SK-N-SH (cell line): Measurements from ENCODE around the gene LCOR. TPM values are rescaled to one million over a fixed set of nuclear protein-coding genes. Genes with fewer than 3 reads are reported as not detected.

Experiments
- CTCF ChIA-PET: fragments of 300-600, 350-600 bp; formaldehyde crosslinking; extraction: SDS; loops from one replicate; lab custom pipeline; 2021; lab: Yijun Ruan, JAX
- POLR2A ChIA-PET: fragments of 350-600 bp; sonication (Branson Sonifier 250); formaldehyde crosslinking; extraction: SDS; loops from one replicate; lab custom pipeline; 2020; ENCODE audit warnings: antibody characterized with exemption, inconsistent platforms; lab: Yijun Ruan, JAX
- DNase-seq: peaks from one replicate; pipeline ENCODE4 v3.0.0; 2012
- H2AFZ ChIP-seq: fragments of 200-600 bp; sonication (generic); 2 replicates; pipeline ENCODE4 v1.8.1; 2016; ENCODE audit warnings: antibody characterized with exemption, mild to moderate bottlenecking, low read depth
- H3F3A ChIP-seq: fragments of 200-600 bp; sonication (generic); replicated peaks from 2 replicates; pipeline ENCODE3; 2016; ENCODE audit warnings: antibody characterized with exemption, mild to moderate bottlenecking; ENCODE audit not compliant: insufficient read depth
- H3K27ac ChIP-seq, 2 experiments: fragments of 200-500 bp in 1 of 2; fragments of 200-600 bp in 1 of 2; sonication (Bioruptor generic) in 1 of 2; sonication (generic), shearing (Covaris generic) in 1 of 2; 2 replicates each; pipeline versions ENCODE4 v1.5.1 to v1.6.1; 2014 to 2016; ENCODE audit warnings: low read depth in 2 of 2, inconsistent platforms in 1 of 2, low read length in 1 of 2, mild to moderate bottlenecking in 1 of 2, mixed read lengths in 1 of 2
- H3K27me3 ChIP-seq: fragments of 200-600 bp; sonication (generic), shearing (Covaris generic); 2 replicates; pipeline ENCODE4 v1.6.1; 2016; ENCODE audit warnings: mixed run types; ENCODE audit not compliant: insufficient read depth
- H3K36me3 ChIP-seq, 2 experiments: fragments of 200-500 bp in 1 of 2; fragments of 200-600 bp in 1 of 2; sonication (Bioruptor generic) in 1 of 2; sonication (generic) in 1 of 2; replicated peaks in 1 of 2; 2 replicates each; pipeline versions ENCODE3 to v1.5.1; 2014 to 2016; ENCODE audit warnings: low read length in 1 of 2, mild to moderate bottlenecking in 1 of 2; ENCODE audit not compliant: insufficient read depth in 2 of 2, control insufficient read depth in 1 of 2
- H3K4me1 ChIP-seq, 2 experiments: fragments of 200-500 bp in 1 of 2; fragments of 200-600 bp in 1 of 2; sonication (Bioruptor generic) in 1 of 2; sonication (generic), shearing (Covaris generic) in 1 of 2; 2 replicates each; pipeline versions ENCODE4 v1.5.1 to v1.6.1; 2014 to 2016; ENCODE audit warnings: low read depth in 1 of 2, low read length in 1 of 2, mixed run types in 1 of 2; ENCODE audit not compliant: insufficient read depth in 2 of 2, control insufficient read depth in 1 of 2
- H3K4me2 ChIP-seq: fragments of 200-600 bp; sonication (generic), shearing (Covaris generic); 2 replicates; pipeline ENCODE4 v1.6.1; 2017; ENCODE audit warnings: mixed run types
- H3K4me3 ChIP-seq, 2 experiments: fragments of 200-500 bp in 1 of 2; fragments of 200-600 bp in 1 of 2; sonication (Bioruptor generic) in 1 of 2; sonication (generic), shearing (Covaris generic) in 1 of 2; 2 replicates each; pipeline versions ENCODE4 v1.5.1 to v1.8.1; 2014 to 2016; ENCODE audit warnings: low read depth in 2 of 2, inconsistent platforms in 1 of 2, low read length in 1 of 2, mild to moderate bottlenecking in 1 of 2, mixed read lengths in 1 of 2, moderate library complexity in 1 of 2
- H3K79me2 ChIP-seq: fragments of 200-600 bp; sonication (generic); 2 replicates; pipeline ENCODE4 v1.8.1; 2017; ENCODE audit warnings: mild to moderate bottlenecking; ENCODE audit not compliant: insufficient read depth
- H3K9ac ChIP-seq: fragments of 200-600 bp; sonication (generic); 2 replicates; pipeline ENCODE4 v1.6.1; 2017; ENCODE audit warnings: mixed run types
- H3K9me2 ChIP-seq: fragments of 200-600 bp; sonication (generic); 2 replicates; pipeline ENCODE4 v1.6.1; 2017; ENCODE audit warnings: mixed run types
- H3K9me3 ChIP-seq: fragments of 200-600 bp; sonication (generic); 2 replicates; pipeline ENCODE4 v1.6.1; 2017; ENCODE audit warnings: mixed run types, mild to moderate bottlenecking, moderate library complexity
- H4K20me1 ChIP-seq: fragments of 200-600 bp; sonication (generic); 2 replicates; pipeline ENCODE4 v1.6.1; 2017; ENCODE audit warnings: mild to moderate bottlenecking, mixed run types; ENCODE audit not compliant: insufficient read depth
- FOSL2 ChIP-seq: IDR thresholded peaks from 2 replicates; pipeline ENCODE4 v1.4.0; 2012; ENCODE audit warnings: low read depth, mild to moderate bottlenecking, moderate library complexity, borderline replicate concordance
- GABPA ChIP-seq: IDR thresholded peaks from 2 replicates; pipeline ENCODE4 v1.4.0; 2012; ENCODE audit warnings: low read depth, mild to moderate bottlenecking
- GATA2 ChIP-seq: sonication (generic); formaldehyde crosslinking; IDR thresholded peaks from 2 replicates; pipeline ENCODE4 v1.5.0; 2020; ENCODE audit warnings: mild to moderate bottlenecking, missing genetic modification reagents
- MEF2A ChIP-seq: IDR thresholded peaks from 2 replicates; pipeline ENCODE4 v1.4.0; 2012; ENCODE audit warnings: low read depth, borderline replicate concordance
- RCOR1 ChIP-seq: fragments of 150-350 bp; IDR thresholded peaks from 2 replicates; pipeline ENCODE4 v1.6.1; 2017; ENCODE audit warnings: antibody characterized with exemption, low read length
- SMC3 ChIP-seq: IDR thresholded peaks from 2 replicates; pipeline ENCODE4 v1.6.1; 2012; ENCODE audit warnings: low read depth, low read length, improper control_type of control experiment
- TAF1 ChIP-seq: IDR thresholded peaks from 2 replicates; pipeline ENCODE4 v1.6.1; 2012; ENCODE audit warnings: low read depth, mild to moderate bottlenecking, low read length, moderate library complexity, borderline replicate concordance
- WGBS: methylation state at CpG from one replicate; pipeline ENCODE4 v1.1.6; 2017; ENCODE audit warnings: low lambda C conversion rate; 5-methylcytosine and 5-hydroxymethylcytosine counted together
- polyA plus RNA-seq, 3 experiments: library from polyadenylated mRNA; depleted of rRNA; stranded (reverse); fragments of >200 nt; gene quantifications; 2 replicates each; pipeline ENCODE4 v1.2.3, GENCODE V29; 2012
- TF ChIP-seq, protein P1 (sequence below): fragments of 200-600 bp; sonication (generic); IDR thresholded peaks from 2 replicates; pipeline ENCODE4 v1.6.1; 2017; ENCODE audit warnings: antibody characterized with exemption, mild to moderate bottlenecking, moderate library complexity
- TF ChIP-seq, protein P2 (sequence below): IDR thresholded peaks from 2 replicates; pipeline ENCODE4 v1.4.0; 2012; ENCODE audit warnings: low read depth, borderline replicate concordance

Gene LCOR
- polyA plus RNA-seq, 1 of the 3 experiments (the other 2 are of a cell fraction): 1.9 TPM

DNA sequence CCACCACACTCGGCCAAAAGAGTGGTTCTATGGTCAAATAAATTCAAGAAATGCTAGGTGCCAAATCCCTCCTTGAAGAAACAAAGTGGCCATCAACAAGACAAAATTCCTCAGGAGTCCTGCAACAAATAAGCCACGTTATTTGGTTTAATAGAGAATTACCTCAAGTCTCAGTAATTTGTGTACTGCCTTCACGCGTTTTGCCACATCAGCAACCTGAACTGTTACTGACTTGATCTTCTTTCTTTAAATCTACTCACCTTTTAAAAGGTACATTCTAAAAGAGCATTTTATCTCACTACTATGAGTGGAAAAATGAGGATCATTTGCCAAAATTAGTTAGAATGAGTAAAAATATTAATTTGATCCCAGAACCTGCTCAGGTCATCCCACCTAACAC is 34.6 kb upstream of the LCOR start:
- Histone ChIP-seq H3K9me3 (no peaks in the 10 kb centered on the region), H3K27me3 (no peaks in the 10 kb centered on the region), H3K9ac (no peak overlapping the region), H4K20me1 (no peaks in the 10 kb centered on the region), H3K4me2 (no peak overlapping the region), H3K79me2 (no peaks in the 10 kb centered on the region), H3F3A (peaks cover 6% of the 10 kb centered on the region), H2AFZ (no peak overlapping the region), H3K9me2 (no peaks in the 10 kb centered on the region), H3K4me1 (no peaks in the 10 kb centered on the region), H3K36me3 (no peaks in the 10 kb centered on the region), H3K27ac (no peak overlapping the region), H3K4me3 (no peak overlapping the region)
- CTCF ChIA-PET: no interaction called here
- 68% methylated on average over 4 of the region's 4 CpGs for WGBS
- TF ChIP-seq TAF1 (no peak), SMC3 (no peak), MEF2A (no peak), FOSL2 (no peak), GATA2 (CRISPR knock-in tag) (no peak), GABPA (no peak), RCOR1 (no peak)
- POLR2A ChIA-PET: no interaction called here
- DNase-seq: no peak

DNA sequence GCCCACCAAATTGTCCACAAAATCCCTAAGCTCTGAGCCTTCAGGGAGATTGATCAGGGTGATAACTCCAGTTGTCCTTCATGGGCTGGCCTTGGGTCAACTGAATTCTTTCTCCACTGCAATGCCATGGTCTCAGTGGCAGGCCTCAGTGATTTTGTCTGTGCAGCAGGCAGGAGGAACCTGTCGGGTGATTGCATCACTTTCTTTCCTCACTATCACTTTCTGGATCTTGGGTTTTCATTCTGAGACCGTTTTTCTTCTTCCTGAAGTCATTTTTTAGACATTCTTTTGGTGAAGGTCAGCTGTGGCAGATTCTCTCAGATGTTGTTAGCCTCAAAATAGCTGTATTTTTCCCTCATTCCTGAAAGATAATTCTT is 28.8 kb upstream of the LCOR start:
- no peaks in the 10 kb centered on the region for H3K9me3 ChIP-seq
- ChIA-PET CTCF (interaction anchor here (1.1 kb wide), 1 partner anchor 408 kb away, joined by 3 read pairs; no protein-coding TSS in a partner anchor), POLR2A (no interaction called here)
- H3K4me1 ChIP-seq: no peaks in the 10 kb centered on the region
- H3K4me3 ChIP-seq: no peak overlapping the region
- DNase-seq: no peak
- no peak overlapping the region for H2AFZ ChIP-seq
- H3K36me3 ChIP-seq: no peaks in the 10 kb centered on the region
- H3K4me2 ChIP-seq: no peak overlapping the region
- H3K27ac ChIP-seq: no peak overlapping the region
- H3K9me2 ChIP-seq: no peaks in the 10 kb centered on the region
- no peak for TF ChIP-seq SMC3
- TF ChIP-seq, protein P1, sequence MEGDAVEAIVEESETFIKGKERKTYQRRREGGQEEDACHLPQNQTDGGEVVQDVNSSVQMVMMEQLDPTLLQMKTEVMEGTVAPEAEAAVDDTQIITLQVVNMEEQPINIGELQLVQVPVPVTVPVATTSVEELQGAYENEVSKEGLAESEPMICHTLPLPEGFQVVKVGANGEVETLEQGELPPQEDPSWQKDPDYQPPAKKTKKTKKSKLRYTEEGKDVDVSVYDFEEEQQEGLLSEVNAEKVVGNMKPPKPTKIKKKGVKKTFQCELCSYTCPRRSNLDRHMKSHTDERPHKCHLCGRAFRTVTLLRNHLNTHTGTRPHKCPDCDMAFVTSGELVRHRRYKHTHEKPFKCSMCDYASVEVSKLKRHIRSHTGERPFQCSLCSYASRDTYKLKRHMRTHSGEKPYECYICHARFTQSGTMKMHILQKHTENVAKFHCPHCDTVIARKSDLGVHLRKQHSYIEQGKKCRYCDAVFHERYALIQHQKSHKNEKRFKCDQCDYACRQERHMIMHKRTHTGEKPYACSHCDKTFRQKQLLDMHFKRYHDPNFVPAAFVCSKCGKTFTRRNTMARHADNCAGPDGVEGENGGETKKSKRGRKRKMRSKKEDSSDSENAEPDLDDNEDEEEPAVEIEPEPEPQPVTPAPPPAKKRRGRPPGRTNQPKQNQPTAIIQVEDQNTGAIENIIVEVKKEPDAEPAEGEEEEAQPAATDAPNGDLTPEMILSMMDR: no peak
- TF ChIP-seq, protein P2, sequence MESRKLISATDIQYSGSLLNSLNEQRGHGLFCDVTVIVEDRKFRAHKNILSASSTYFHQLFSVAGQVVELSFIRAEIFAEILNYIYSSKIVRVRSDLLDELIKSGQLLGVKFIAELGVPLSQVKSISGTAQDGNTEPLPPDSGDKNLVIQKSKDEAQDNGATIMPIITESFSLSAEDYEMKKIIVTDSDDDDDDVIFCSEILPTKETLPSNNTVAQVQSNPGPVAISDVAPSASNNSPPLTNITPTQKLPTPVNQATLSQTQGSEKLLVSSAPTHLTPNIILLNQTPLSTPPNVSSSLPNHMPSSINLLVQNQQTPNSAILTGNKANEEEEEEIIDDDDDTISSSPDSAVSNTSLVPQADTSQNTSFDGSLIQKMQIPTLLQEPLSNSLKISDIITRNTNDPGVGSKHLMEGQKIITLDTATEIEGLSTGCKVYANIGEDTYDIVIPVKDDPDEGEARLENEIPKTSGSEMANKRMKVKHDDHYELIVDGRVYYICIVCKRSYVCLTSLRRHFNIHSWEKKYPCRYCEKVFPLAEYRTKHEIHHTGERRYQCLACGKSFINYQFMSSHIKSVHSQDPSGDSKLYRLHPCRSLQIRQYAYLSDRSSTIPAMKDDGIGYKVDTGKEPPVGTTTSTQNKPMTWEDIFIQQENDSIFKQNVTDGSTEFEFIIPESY: no peak
- TF ChIP-seq GABPA: no peak
- 11% methylated on average over 2 of the region's 2 CpGs for WGBS
- H4K20me1 ChIP-seq: no peaks in the 10 kb centered on the region
- no peak overlapping the region for H3K9ac ChIP-seq
- H3K79me2 ChIP-seq: no peaks in the 10 kb centered on the region
- H3F3A ChIP-seq: peaks cover 6% of the 10 kb centered on the region
- no peaks in the 10 kb centered on the region for H3K27me3 ChIP-seq
